ENCODE results near the gene CDH12.

DNA sequence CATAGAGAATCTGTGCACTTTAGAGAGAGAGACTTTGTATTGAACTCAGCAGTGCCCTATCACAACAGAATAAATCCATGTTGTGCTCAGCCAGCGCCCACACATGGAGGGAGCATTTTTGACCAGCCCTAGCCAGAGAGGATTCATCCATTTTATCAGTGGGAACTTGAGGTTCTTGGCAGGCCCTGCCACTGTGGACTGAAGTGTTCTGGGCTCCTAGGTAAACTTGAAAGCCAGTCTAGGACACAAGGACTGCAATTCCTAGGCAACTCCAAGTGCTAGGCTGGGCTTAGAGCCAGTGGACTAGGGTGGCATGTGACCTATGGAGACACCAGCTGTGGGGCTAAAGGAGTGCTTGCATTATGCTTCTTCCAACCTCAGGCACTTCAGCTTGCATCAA is 523.5 kb downstream of the CDH12 start:
- TF ChIP-seq, protein P1, sequence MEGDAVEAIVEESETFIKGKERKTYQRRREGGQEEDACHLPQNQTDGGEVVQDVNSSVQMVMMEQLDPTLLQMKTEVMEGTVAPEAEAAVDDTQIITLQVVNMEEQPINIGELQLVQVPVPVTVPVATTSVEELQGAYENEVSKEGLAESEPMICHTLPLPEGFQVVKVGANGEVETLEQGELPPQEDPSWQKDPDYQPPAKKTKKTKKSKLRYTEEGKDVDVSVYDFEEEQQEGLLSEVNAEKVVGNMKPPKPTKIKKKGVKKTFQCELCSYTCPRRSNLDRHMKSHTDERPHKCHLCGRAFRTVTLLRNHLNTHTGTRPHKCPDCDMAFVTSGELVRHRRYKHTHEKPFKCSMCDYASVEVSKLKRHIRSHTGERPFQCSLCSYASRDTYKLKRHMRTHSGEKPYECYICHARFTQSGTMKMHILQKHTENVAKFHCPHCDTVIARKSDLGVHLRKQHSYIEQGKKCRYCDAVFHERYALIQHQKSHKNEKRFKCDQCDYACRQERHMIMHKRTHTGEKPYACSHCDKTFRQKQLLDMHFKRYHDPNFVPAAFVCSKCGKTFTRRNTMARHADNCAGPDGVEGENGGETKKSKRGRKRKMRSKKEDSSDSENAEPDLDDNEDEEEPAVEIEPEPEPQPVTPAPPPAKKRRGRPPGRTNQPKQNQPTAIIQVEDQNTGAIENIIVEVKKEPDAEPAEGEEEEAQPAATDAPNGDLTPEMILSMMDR (IDR thresholded peaks at IDR 0.05 in 2 of 3, conservative IDR thresholded peaks at IDR 0.05 in 1 of 3; ENCODE audit: borderline replicate concordance in 1 of 3, insufficient read depth in 1 of 3, low read depth in 2 of 3, low read length in 2 of 3), result no peak
- TF ChIP-seq POLR2A (IDR thresholded peaks at IDR 0.05; ENCODE audit: borderline replicate concordance, extremely low read depth, insufficient read depth, insufficient read length), result no peak
- TF ChIP-seq YY1 (IDR thresholded peaks at IDR 0.05; ENCODE audit: extremely low read depth, insufficient replicate concordance, low read depth, low read length), result no peak
- no peak for TF ChIP-seq JUND (IDR thresholded peaks at IDR 0.05)
- TF ChIP-seq EZH2 (IDR thresholded peaks at IDR 0.05), result no peak
- no peak for TF ChIP-seq SRF (IDR thresholded peaks at IDR 0.05; ENCODE audit: low read depth)
- TF ChIP-seq SIN3A (IDR thresholded peaks at IDR 0.05; ENCODE audit: low read depth), result no peak
- TF ChIP-seq TCF7L2 (IDR thresholded peaks at IDR 0.05; ENCODE audit: borderline replicate concordance, extremely low read depth, insufficient read depth, insufficient read length), result no peak
- TF ChIP-seq POLR2AphosphoS5 (IDR thresholded peaks at IDR 0.05; ENCODE audit: low read depth, low read length), result no peak
- TF ChIP-seq EZH2phosphoT487 (IDR thresholded peaks at IDR 0.05; ENCODE audit: borderline replicate concordance), result no peak
- TF ChIP-seq, protein P2, sequence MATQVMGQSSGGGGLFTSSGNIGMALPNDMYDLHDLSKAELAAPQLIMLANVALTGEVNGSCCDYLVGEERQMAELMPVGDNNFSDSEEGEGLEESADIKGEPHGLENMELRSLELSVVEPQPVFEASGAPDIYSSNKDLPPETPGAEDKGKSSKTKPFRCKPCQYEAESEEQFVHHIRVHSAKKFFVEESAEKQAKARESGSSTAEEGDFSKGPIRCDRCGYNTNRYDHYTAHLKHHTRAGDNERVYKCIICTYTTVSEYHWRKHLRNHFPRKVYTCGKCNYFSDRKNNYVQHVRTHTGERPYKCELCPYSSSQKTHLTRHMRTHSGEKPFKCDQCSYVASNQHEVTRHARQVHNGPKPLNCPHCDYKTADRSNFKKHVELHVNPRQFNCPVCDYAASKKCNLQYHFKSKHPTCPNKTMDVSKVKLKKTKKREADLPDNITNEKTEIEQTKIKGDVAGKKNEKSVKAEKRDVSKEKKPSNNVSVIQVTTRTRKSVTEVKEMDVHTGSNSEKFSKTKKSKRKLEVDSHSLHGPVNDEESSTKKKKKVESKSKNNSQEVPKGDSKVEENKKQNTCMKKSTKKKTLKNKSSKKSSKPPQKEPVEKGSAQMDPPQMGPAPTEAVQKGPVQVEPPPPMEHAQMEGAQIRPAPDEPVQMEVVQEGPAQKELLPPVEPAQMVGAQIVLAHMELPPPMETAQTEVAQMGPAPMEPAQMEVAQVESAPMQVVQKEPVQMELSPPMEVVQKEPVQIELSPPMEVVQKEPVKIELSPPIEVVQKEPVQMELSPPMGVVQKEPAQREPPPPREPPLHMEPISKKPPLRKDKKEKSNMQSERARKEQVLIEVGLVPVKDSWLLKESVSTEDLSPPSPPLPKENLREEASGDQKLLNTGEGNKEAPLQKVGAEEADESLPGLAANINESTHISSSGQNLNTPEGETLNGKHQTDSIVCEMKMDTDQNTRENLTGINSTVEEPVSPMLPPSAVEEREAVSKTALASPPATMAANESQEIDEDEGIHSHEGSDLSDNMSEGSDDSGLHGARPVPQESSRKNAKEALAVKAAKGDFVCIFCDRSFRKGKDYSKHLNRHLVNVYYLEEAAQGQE (IDR thresholded peaks at IDR 0.05; ENCODE audit: low read depth), result no peak
- TF ChIP-seq, protein P3, sequence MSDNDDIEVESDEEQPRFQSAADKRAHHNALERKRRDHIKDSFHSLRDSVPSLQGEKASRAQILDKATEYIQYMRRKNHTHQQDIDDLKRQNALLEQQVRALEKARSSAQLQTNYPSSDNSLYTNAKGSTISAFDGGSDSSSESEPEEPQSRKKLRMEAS (IDR thresholded peaks at IDR 0.05), result no peak
- TF ChIP-seq CEBPB (IDR thresholded peaks at IDR 0.05; ENCODE audit: low read depth), result no peak
